Adrenal gland (tissue), 5 donors: ENCODE data around the gene MAPK4.

Experiments
- CTCF ChIP-seq, 6 experiments: fragments of 450-650 bp in 4 of 6; fragments of 200-600 bp in 2 of 6; sonication (generic) in 1 of 6; IDR thresholded peaks; 1 replicate in 5 of 6; 2 replicates in 1 of 6; pipeline versions ENCODE4 v1.5.1 to v1.8.0; 2016 to 2021; ENCODE audit warnings: antibody characterized with exemption in 6 of 6, mild to moderate bottlenecking in 2 of 6, moderate library complexity in 1 of 6
- POLR2A ChIP-seq, 2 donors: fragments of 450-650 bp; IDR thresholded peaks; one replicate each; pipeline ENCODE4 v1.6.1; 2017; ENCODE audit warnings: antibody characterized with exemption in 2 of 2, mild to moderate bottlenecking in 2 of 2, moderate library complexity in 1 of 2
- donor health status: DM: no; HTN: no; CAD: no.

GRCh38 chr18:50647792-50648191 lies 87.9 kb downstream of the MAPK4 start:
- TF ChIP-seq CTCF (IDR thresholded peaks at IDR 0.05): no peak
- no peak for TF ChIP-seq POLR2A (IDR thresholded peaks at IDR 0.05)
